H1 (cell line): ENCODE data around the gene SIAH3. TPM values are rescaled to one million over a fixed set of nuclear protein-coding genes. Genes with fewer than 3 reads are reported as not detected.

Experiments used
- CHD2 ChIP-seq: IDR thresholded peaks from 2 replicates; pipeline ENCODE4 v1.6.1; 2012; ENCODE audit warnings: low read length, improper control_type of control experiment
- CREB1 ChIP-seq: IDR thresholded peaks from 2 replicates; pipeline ENCODE4 v1.6.1; 2012; ENCODE audit warnings: inconsistent platforms
- EP300 ChIP-seq, 2 experiments: IDR thresholded peaks; 1 replicate in 1 of 2; 2 replicates in 1 of 2; pipeline ENCODE4 v1.6.1; 2011 to 2012; ENCODE audit warnings: low read depth in 2 of 2, low read length in 2 of 2, mild to moderate bottlenecking in 2 of 2, borderline replicate concordance in 1 of 2, inconsistent platforms in 1 of 2, moderate library complexity in 1 of 2
- polyA plus RNA-seq, 7 experiments: library from polyadenylated mRNA; depleted of rRNA in 3 of 7; stranded (reverse) in 5 of 7; unstranded in 2 of 7; fragments of >200 nt in 5 of 7; fragments of 200-250 nt in 2 of 7; gene quantifications; 1 replicate in 5 of 7; 2 replicates in 1 of 7; 4 replicates in 1 of 7; pipeline versions ENCODE4 v1.2.1 to v1.2.3, GENCODE V29; 2011 to 2013; ENCODE audit warnings: missing spikeins in 2 of 7, mixed read lengths in 2 of 7
- total RNA-seq: library from RNA; stranded (reverse); fragmentation: NEBNext Ultra II Directional; extraction: Animal tissue kit (Norgen Biotek cat#: 25700); gene quantifications from 2 replicates; pipeline ENCODE4 v1.2.1, GENCODE V29; 2021

Gene SIAH3
- total and polyA plus RNA-seq, 2 of the 8 experiments (the other 6 are each of a cell fraction or from before 2014, with no cell fraction given) = 0.15 to 0.17 TPM

DNA sequence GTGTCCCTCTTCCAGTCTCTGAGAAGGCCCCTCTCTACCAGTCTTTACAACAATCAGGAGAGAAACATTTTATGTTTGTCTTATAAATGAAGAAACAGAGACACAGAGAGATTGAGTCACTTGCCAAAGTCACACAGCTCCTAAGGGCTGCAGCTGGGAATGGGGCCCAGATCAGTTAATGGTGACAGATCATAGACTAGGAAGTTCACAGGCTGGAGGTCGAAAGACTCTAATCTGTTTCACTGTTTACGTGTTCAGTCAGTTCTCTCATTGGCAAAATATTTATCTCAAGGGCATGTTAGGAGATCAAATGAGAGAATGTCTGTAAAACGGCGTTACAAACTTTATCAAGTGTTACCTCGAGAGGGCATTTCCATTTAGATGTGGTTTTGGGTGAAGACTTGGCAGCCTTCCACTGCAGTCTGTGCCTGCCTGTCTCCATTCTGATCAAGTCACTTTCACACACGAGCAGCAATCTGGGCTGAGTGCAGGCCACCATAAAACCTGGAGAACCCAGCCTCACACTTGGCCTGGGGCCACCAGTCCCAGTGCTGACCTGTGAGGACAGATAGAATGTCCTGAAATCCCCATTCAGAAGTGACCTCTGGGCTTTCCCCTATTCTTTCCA is 65.1 kb downstream of the SIAH3 start (continued):
- TF ChIP-seq CREB1 = no peak
- TF ChIP-seq EP300 (IDR thresholded peaks at IDR 0.05; ENCODE audit: borderline replicate concordance in 1 of 2, low read depth in 2 of 2, low read length in 2 of 2) = no peak
- TF ChIP-seq CHD2 = no peak
- TF ChIP-seq, all 59 proteins: peak for 0
